KMS-11 (cell line): ENCODE measurements around the gene HTR4.

Experiments used
- H2AFZ ChIP-seq: fragments of 200-600 bp; sonication (generic); 2 replicates; pipeline ENCODE4 v1.6.1; 2016; ENCODE audit warnings: antibody characterized with exemption, mixed run types, low read depth
- H3K27ac ChIP-seq: fragments of 200-600 bp; sonication (generic); 2 replicates; pipeline ENCODE4 v1.6.1; 2016; ENCODE audit warnings: mild to moderate bottlenecking, mixed run types
- H3K27me3 ChIP-seq: fragments of 200-600 bp; sonication (generic); 2 replicates; pipeline ENCODE4 v1.6.1; 2017; ENCODE audit warnings: mild to moderate bottlenecking, low read depth, mixed run types, moderate library complexity; ENCODE audit not compliant: insufficient read depth
- H3K36me3 ChIP-seq: fragments of 200-600 bp; sonication (generic); 2 replicates; pipeline ENCODE4 v1.6.1; 2017; ENCODE audit warnings: mild to moderate bottlenecking, mixed run types; ENCODE audit not compliant: insufficient read depth
- H3K4me1 ChIP-seq: fragments of 200-600 bp; sonication (generic); 2 replicates; pipeline ENCODE4 v1.6.1; 2016; ENCODE audit warnings: mild to moderate bottlenecking, low read depth, mixed run types; ENCODE audit not compliant: poor library complexity, severe bottlenecking
- H3K4me2 ChIP-seq: fragments of 200-600 bp; sonication (generic); 2 replicates; pipeline ENCODE4 v1.7.0; 2016; ENCODE audit warnings: mild to moderate bottlenecking, mixed run types
- H3K4me3 ChIP-seq: fragments of 200-600 bp; sonication (generic); IDR thresholded peaks from 2 replicates; pipeline ENCODE4 v1.6.1; 2017; ENCODE audit warnings: low read depth, low read length, mixed read lengths; ENCODE audit not compliant: insufficient read depth
- H3K79me2 ChIP-seq: fragments of 200-600 bp; sonication (generic); 2 replicates; pipeline ENCODE4 v1.6.1; 2016; ENCODE audit warnings: low read depth, mixed run types; ENCODE audit not compliant: insufficient read depth
- H3K9ac ChIP-seq: fragments of 200-600 bp; sonication (generic); 2 replicates; pipeline ENCODE4 v1.6.1; 2016; ENCODE audit warnings: mild to moderate bottlenecking, mixed run types
- H4K20me1 ChIP-seq: fragments of 200-600 bp; sonication (generic); 2 replicates; pipeline ENCODE4 v1.6.1; 2016; ENCODE audit warnings: mild to moderate bottlenecking, mixed run types; ENCODE audit not compliant: insufficient read depth
- CTCF ChIP-seq: fragments of 200-600 bp; sonication (generic); conservative IDR thresholded peaks from 2 replicates; pipeline ENCODE4 v1.6.1; 2017; ENCODE audit warnings: low read depth, mild to moderate bottlenecking, antibody characterized with exemption, low read length, moderate library complexity, mixed read lengths

Gene HTR4

GRCh38 chr5:148524721-148525120 lies 129.6 kb downstream of the HTR4 start:
- H3K27ac ChIP-seq: no peak overlapping the region
- H3K36me3 ChIP-seq: no peaks in the 10 kb centered on the region
- no peak overlapping the region for H3K4me2 ChIP-seq
- no peak overlapping the region for H3K9ac ChIP-seq
- no peak overlapping the region for H3K4me3 ChIP-seq
- no peaks in the 10 kb centered on the region for H3K4me1 ChIP-seq
- H3K27me3 ChIP-seq: no peaks in the 10 kb centered on the region
- H3K79me2 ChIP-seq: no peaks in the 10 kb centered on the region
- no peaks in the 10 kb centered on the region for H4K20me1 ChIP-seq
- no peak overlapping the region for H2AFZ ChIP-seq
- no peak for TF ChIP-seq CTCF

GRCh38 chr5:148523139-148523538 lies 131.2 kb downstream of the HTR4 start:
- H3K36me3 ChIP-seq: no peaks in the 10 kb centered on the region
- H3K4me1 ChIP-seq: no peaks in the 10 kb centered on the region
- H3K79me2 ChIP-seq: no peaks in the 10 kb centered on the region
- H3K4me3 ChIP-seq: no peak overlapping the region
- H2AFZ ChIP-seq: no peak overlapping the region
- no peak overlapping the region for H3K27ac ChIP-seq
- TF ChIP-seq CTCF: no peak
- no peaks in the 10 kb centered on the region for H4K20me1 ChIP-seq
- H3K9ac ChIP-seq: no peak overlapping the region
- no peak overlapping the region for H3K4me2 ChIP-seq
- H3K27me3 ChIP-seq: no peaks in the 10 kb centered on the region

- Histone ChIP-seq H3K36me3 (no peaks in the 10 kb centered on the region), H2AFZ (no peak overlapping the region), H3K27ac (no peak overlapping the region), H3K9ac (no peak overlapping the region), H3K4me1 (peaks cover 12% of the 10 kb centered on the region), H3K4me2 (no peak overlapping the region), H3K79me2 (no peaks in the 10 kb centered on the region), H3K4me3 (no peak overlapping the region), H3K27me3 (no peaks in the 10 kb centered on the region), H4K20me1 (no peaks in the 10 kb centered on the region)
- TF ChIP-seq CTCF: no peak
Observed at GRCh38 chr5:148515460-148515859, 138.9 kb downstream of the HTR4 start.

- H3K4me2 ChIP-seq: no peak overlapping the region
- no peaks in the 10 kb centered on the region for H3K27me3 ChIP-seq
- no peak overlapping the region for H3K9ac ChIP-seq
- H3K79me2 ChIP-seq: no peaks in the 10 kb centered on the region
- H3K4me3 ChIP-seq: no peak overlapping the region
- no peak for TF ChIP-seq CTCF
- peaks cover 12% of the 10 kb centered on the region for H3K4me1 ChIP-seq
- no peak overlapping the region for H3K27ac ChIP-seq
- no peaks in the 10 kb centered on the region for H3K36me3 ChIP-seq
- H2AFZ ChIP-seq: no peak overlapping the region
- no peaks in the 10 kb centered on the region for H4K20me1 ChIP-seq
Observed at GRCh38 chr5:148514344-148514743, 140.0 kb downstream of the HTR4 start.

- TF ChIP-seq CTCF: no peak
- H4K20me1 ChIP-seq: no peaks in the 10 kb centered on the region
- H3K4me2 ChIP-seq: no peak overlapping the region
- peaks cover 12% of the 10 kb centered on the region for H3K4me1 ChIP-seq
- no peak overlapping the region for H3K27ac ChIP-seq
- no peak overlapping the region for H3K9ac ChIP-seq
- no peaks in the 10 kb centered on the region for H3K79me2 ChIP-seq
- H3K27me3 ChIP-seq: no peaks in the 10 kb centered on the region
- H3K4me3 ChIP-seq: no peak overlapping the region
- no peak overlapping the region for H2AFZ ChIP-seq
- no peaks in the 10 kb centered on the region for H3K36me3 ChIP-seq
Observed at GRCh38 chr5:148512498-148512897, 141.8 kb downstream of the HTR4 start.
